Measurements from ENCODE around the gene CCDC92.

- TF ChIP-seq, protein P1, sequence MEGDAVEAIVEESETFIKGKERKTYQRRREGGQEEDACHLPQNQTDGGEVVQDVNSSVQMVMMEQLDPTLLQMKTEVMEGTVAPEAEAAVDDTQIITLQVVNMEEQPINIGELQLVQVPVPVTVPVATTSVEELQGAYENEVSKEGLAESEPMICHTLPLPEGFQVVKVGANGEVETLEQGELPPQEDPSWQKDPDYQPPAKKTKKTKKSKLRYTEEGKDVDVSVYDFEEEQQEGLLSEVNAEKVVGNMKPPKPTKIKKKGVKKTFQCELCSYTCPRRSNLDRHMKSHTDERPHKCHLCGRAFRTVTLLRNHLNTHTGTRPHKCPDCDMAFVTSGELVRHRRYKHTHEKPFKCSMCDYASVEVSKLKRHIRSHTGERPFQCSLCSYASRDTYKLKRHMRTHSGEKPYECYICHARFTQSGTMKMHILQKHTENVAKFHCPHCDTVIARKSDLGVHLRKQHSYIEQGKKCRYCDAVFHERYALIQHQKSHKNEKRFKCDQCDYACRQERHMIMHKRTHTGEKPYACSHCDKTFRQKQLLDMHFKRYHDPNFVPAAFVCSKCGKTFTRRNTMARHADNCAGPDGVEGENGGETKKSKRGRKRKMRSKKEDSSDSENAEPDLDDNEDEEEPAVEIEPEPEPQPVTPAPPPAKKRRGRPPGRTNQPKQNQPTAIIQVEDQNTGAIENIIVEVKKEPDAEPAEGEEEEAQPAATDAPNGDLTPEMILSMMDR (IDR thresholded peaks at IDR 0.05) = no peak
- no peak for TF ChIP-seq POLR2A (IDR thresholded peaks at IDR 0.05)
These were observed 44.3 kb downstream of the CCDC92 start for GRCh38 chr12:123928274-123928865.
